ENCODE measurements around the gene SLC40A1. TPM values are rescaled to one million over a fixed set of nuclear protein-coding genes. Genes with fewer than 3 reads are reported as not detected.

The SLC40A1 gene
- total and polyA plus RNA-seq, 10 of the 15 experiments (the other 5 are each of a cell fraction or from before 2014, with no cell fraction given), result 0.01 to 0.38 (median 0.08) TPM; not detected in 7

GRCh38 chr2:189569295-189569910 lies 11.2 kb downstream of the SLC40A1 start (continued):
- TF ChIP-seq RFX5 (IDR thresholded peaks at IDR 0.05; ENCODE audit: low read depth, low read length) (no peak), STAT3 (IDR thresholded peaks at IDR 0.05; ENCODE audit: low read depth, low read length) (no peak), CEBPZ (IDR thresholded peaks at IDR 0.05; ENCODE audit: low read depth, low read length) (no peak), JUNB (IDR thresholded peaks at IDR 0.05) (no peak), MYB (IDR thresholded peaks at IDR 0.05; ENCODE audit: borderline replicate concordance, low read depth, low read length) (no peak)

- 3% methylated on average over 3 of the region's 3 CpGs for WGBS (ENCODE audit: insufficient coverage, insufficient replicate concordance, low lambda C conversion rate, missing lambda C conversion rate)
- Histone ChIP-seq H3K4me3 (no peak overlapping the region), H3K79me2 (ENCODE audit: control insufficient read depth, insufficient read depth, low read length) (no peaks in the 10 kb centered on the region), H3K4me2 (ENCODE audit: control insufficient read depth, insufficient read depth) (no peak overlapping the region), H3K9me3 (replicated peaks; ENCODE audit: control insufficient read depth, insufficient read depth, low read length) (no peaks in the 10 kb centered on the region), H4K20me1 (ENCODE audit: control insufficient read depth, insufficient read depth) (no peaks in the 10 kb centered on the region), H2AFZ (ENCODE audit: control insufficient read depth, low read depth, low read length) (no peak overlapping the region), H3K27ac (ENCODE audit: control insufficient read depth, insufficient read depth) (no peak overlapping the region), H3K36me3 (ENCODE audit: control insufficient read depth in 2 of 2, insufficient read depth in 2 of 2, low read length in 1 of 2) (no peaks in the 10 kb centered on the region), H3K4me1 (ENCODE audit: control insufficient read depth, insufficient read depth, low read length) (peaks cover 3% of the 10 kb centered on the region; the same call in 1 of the 2 replicates), H3K9ac (ENCODE audit: control insufficient read depth, insufficient read depth, low read length) (no peak overlapping the region), H3K27me3 (replicated peaks in 1 of 2; ENCODE audit: control insufficient read depth in 2 of 2, insufficient read depth in 2 of 2, low read length in 1 of 2) (no peaks in the 10 kb centered on the region)
- BruUV-seq (replicated peaks), result no TSS peak
- ChIA-PET CTCF (interaction anchor here (0.9 kb wide), 1 partner anchor 51 kb away, joined by 3 read pairs; no protein-coding TSS in a partner anchor), POLR2A (no interaction called here), RAD21 (ENCODE audit: unreplicated experiment) (no interaction called here), SMC1A (ENCODE audit: uncharacterized antibody, unreplicated experiment) (no interaction called here)
- DNase-seq (ENCODE audit: low read depth, low spot score), result no peak
- no peak for ATAC-seq
- intact Hi-C loops (cut with micrococcal nuclease; ENCODE audit: unreplicated experiment), result no loop called here
- FAIRE-seq, result no peak
- in situ Hi-C loops (cut with MboI), result no loop called here
- no peak for TF ChIP-seq STAT1 (conservative IDR thresholded peaks at IDR 0.05)
- TF ChIP-seq RAD21 (IDR thresholded peaks at IDR 0.05; ENCODE audit: insufficient read depth, low read depth, low read length), result no peak
- TF ChIP-seq CHD1 (IDR thresholded peaks at IDR 0.05; ENCODE audit: low read depth, low read length), result no peak
- TF ChIP-seq ZBTB33 (IDR thresholded peaks at IDR 0.05), result no peak
- no peak for TF ChIP-seq PAX8 (IDR thresholded peaks at IDR 0.05)
- TF ChIP-seq TCF3 (IDR thresholded peaks at IDR 0.05; ENCODE audit: borderline replicate concordance, insufficient read depth, low read depth, low read length), result no peak
- no peak for TF ChIP-seq EZH2 (IDR thresholded peaks at IDR 0.05; ENCODE audit: borderline replicate concordance, control insufficient read depth, low read depth, low read length)
- TF ChIP-seq ZBTB4 (CRISPR knock-in tag; IDR thresholded peaks at IDR 0.05), result no peak
Measured at GRCh38 chr2:189566046-189566445, 14.5 kb downstream of the SLC40A1 start.

All from GM12878 (cell line).